Ovary (tissue), 3 donors: ENCODE results near the gene ACE.

Experiments used
- CTCF ChIP-seq, 3 donors: fragments of 450-650 bp in 2 of 3; fragments of 200-600 bp in 1 of 3; IDR thresholded peaks; one replicate each; pipeline versions ENCODE4 v1.5.1 to v1.8.0; 2016 to 2022; ENCODE audit warnings: antibody characterized with exemption in 3 of 3, mild to moderate bottlenecking in 1 of 3
- EP300 ChIP-seq: sonication (generic); formaldehyde crosslinking; IDR thresholded peaks from one replicate; pipeline ENCODE4 v1.6.1; 2017; ENCODE audit warnings: antibody characterized with exemption
- POLR2A ChIP-seq: fragments of 450-650 bp; IDR thresholded peaks from one replicate; pipeline ENCODE4 v1.6.1; 2017; ENCODE audit warnings: antibody characterized with exemption, mild to moderate bottlenecking, moderate library complexity
- donor health status: DM: no; HTN: no; CAD: no.

- TF ChIP-seq POLR2A (no peak), CTCF (IDR thresholded peaks at IDR 0.05) (no peak), EP300 (no peak)
These were observed 23.8 kb upstream of the ACE start for GRCh38 chr17:63452962-63453551.
